ENCODE results near the gene GMPR2.

DNA sequence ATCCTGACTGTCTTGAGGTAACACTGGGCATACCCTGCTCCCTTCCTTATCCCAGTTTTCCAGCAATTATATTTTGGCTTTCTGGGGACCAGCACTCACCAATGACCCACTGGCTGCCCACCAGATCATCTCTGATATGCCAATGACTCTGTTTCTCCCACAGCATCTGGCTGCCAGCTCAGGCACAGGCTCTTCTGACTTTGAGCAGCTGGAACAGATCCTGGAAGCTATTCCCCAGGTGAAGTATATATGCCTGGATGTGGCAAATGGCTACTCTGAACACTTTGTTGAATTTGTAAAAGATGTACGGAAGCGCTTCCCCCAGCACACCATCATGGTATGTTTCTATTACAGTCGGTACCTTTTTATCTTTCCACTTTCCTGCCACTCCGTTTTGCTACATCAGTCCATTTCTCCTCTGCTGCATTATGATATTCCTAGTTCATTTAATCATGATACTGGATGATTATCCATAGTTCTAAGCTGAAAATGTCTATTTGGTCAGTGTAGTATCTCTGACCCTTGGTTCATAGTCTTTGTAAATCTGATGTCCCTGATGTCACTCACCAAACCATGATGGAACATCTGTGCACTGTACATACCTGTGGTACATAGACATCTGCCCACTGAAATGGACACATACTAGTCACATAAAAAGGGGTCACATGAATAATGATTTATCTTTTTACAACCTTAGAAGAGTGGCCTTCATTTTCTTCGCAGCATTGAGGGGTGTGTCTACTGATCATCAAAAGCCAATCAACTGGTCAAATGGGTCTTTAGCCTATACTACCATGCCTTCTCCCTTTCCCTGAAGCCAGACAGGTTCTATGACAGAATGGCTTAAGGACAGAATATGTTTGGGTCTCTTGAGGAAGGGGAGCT is 3.3 kb downstream of the GMPR2 start:
- TF ChIP-seq, protein P1, sequence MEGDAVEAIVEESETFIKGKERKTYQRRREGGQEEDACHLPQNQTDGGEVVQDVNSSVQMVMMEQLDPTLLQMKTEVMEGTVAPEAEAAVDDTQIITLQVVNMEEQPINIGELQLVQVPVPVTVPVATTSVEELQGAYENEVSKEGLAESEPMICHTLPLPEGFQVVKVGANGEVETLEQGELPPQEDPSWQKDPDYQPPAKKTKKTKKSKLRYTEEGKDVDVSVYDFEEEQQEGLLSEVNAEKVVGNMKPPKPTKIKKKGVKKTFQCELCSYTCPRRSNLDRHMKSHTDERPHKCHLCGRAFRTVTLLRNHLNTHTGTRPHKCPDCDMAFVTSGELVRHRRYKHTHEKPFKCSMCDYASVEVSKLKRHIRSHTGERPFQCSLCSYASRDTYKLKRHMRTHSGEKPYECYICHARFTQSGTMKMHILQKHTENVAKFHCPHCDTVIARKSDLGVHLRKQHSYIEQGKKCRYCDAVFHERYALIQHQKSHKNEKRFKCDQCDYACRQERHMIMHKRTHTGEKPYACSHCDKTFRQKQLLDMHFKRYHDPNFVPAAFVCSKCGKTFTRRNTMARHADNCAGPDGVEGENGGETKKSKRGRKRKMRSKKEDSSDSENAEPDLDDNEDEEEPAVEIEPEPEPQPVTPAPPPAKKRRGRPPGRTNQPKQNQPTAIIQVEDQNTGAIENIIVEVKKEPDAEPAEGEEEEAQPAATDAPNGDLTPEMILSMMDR (IDR thresholded peaks at IDR 0.05; ENCODE audit: borderline replicate concordance, extremely low read depth, low read length, poor library complexity, severe bottlenecking), result no peak
- no peak for TF ChIP-seq EZH2 (IDR thresholded peaks at IDR 0.05; ENCODE audit: borderline replicate concordance, low read depth, low read length, severe bottlenecking)
